Measurements from ENCODE around the gene LRMDA.
"Not testable (repeated sequence)": the region's sequence is repeated elsewhere in the genome, so short reads cannot be mapped to it uniquely, and the experiment has no call there.

Gene LRMDA

DNA sequence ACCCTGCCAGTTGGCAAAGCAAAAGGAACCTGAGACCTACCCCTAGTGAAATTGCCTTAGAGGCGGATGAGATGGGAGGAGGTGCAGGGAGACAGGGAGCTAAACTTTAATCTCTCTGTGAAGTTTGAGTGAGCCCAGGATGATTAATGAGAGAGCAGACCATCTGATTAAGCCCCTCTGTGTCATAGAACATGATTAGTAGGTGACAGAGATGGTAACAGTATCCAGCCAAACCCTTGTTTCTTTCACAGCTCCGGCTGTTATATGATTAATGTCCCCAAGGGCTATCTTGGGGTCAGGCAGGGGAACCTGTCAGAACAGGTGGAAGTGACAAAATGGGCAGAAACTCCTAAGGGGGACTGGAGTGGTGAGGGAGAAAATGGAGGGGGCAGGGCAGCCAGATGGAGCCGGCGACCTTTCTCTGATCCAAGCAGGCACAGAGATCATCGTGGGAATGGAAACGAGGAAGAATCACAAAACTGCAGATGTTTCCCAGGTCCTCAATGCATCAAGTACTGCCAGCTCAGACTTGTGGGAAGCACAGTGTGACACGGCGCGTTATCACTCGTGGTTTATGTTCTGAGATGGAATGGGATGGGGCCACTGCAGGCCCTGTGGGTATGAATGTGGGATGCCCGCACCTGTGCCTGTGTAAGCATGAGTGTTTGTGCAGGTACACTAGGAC, 684.2 kb downstream of the LRMDA start:
- DNase-seq = no peak

- DNase-seq = no peak
Observed at GRCh38 chr10:76116523-76116922, 685.1 kb downstream of the LRMDA start.

GRCh38 chr10:76117949-76118348, 686.5 kb downstream of the LRMDA start:
- DNase-seq = no peak

DNA sequence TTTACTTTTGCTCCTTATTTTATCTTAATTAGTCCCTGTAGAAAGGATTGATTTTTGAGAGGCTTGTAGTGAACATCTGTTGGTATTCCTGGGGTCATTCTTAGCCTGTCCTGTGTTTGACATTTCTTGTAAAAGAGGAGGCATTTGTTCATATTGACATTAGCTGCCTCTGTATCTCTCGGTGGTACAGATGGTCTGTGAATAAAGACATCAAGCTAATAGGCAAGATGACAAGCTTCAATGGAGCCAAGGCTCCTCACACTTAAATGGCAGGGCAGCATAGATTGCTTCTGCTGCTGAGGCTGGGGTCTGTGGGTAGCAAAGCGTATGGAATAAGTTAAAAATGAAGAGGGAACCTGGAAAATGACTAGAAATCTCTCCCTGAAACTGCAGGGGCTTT, 687.6 kb downstream of the LRMDA start:
- no peak for DNase-seq

DNA sequence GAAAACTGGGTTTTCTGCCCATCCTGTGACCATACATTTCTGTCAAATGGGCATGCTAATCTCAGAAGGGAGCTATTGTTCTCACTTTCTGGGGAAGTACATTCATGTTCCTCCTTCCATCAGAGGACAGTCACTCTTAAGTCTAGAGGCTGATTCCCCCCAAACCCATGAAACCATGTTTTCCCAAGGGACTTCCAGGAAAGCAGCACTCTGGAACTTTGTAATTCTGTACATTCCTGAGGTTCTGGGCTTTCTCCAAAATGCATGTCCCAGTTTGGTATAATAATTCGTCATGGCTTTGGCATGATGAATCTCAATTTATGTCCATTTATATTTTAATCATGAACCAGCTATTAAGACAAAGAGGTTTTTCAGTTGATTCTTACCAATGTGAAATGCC, 688.1 kb downstream of the LRMDA start:
- no peak for DNase-seq

- DNase-seq = no peak
Observed at GRCh38 chr10:76122056-76122455, 690.6 kb downstream of the LRMDA start.

DNA sequence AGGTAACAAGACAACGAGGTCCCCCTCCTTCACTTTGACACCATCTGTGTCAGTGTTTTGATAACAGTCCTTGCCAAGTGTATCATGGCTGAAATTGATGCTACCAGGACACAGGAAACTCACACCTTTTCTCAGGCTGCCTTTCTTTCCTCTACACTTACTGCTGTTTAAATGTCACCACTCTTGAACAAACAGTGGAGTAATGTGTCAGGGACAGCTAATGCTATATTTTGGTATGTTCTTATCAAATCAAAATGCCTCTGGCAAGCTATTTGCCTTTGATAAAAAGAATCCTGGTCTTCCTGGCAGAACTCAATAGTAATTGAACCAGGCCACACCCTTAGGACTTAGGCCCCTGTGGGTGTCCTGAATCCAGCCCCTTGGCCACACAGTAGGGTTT, 692.9 kb downstream of the LRMDA start:
- no peak for DNase-seq

- no peak for DNase-seq
Observed at GRCh38 chr10:76125900-76126299, 694.5 kb downstream of the LRMDA start.

DNA sequence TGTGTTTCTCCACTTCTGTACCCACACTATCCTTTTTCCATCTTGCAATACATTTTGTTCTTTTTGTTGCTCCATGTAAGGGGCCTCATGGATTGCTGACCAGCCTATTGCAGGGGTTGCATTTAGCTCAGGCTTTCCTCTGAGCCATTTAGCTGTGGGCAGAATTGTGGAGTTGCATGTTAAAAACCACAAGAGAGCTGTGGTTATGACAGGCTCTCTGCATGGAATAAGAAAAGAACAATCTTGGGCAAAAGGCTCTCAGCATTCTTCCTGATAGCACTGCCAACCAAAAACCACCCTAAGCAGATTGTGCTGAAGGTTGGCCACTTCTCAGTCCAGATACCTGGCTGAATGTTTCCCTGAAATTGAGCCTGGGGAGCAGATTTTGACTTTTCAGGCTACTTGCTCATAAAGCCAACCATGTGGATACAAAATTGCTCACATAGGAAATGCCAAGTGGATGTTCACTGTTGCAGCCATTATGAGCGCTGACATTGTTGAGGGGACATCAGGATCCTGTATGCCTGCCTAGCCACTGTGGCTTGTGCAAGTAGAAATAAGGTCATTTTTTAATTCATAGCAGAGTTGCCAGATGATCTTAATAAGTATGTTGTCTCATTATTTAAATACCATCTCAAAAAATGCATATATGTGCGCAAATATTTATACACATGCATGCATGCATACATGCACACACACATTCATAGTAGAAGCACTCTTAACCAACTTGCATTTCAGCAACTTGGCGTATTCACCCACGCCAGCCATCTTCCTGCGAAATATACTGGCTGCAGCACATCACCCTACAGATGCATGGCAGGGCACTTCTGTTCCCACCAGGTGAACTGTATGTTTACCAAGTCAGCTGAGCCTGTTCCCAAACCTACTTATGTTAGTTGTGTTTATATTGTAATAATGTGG, 695.4 kb downstream of the LRMDA start:
- no peak for DNase-seq

GRCh38 chr10:76127984-76128589, 696.7 kb downstream of the LRMDA start:
- no peak for DNase-seq

DNA sequence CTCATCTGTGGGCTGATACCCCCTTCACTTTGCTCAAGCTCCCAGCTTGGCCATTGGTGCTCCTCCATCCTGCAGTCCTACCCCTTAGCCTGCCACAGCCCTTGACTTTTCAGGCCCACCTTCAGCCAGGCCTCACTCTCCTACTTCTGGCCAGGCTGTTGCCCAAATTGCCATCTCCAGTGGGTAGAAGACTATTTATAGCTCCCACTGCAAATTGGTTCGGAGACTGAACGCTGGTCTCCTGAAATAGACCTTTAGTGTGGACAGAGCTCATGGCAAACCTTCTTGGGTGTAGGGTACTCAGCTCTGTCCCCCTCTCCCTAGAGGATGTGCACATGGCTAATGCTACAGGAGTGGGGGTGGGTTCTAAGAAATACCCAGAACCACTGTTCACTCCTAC, 697.8 kb downstream of the LRMDA start:
- DNase-seq = no peak

GRCh38 chr10:76130892-76131291, 699.5 kb downstream of the LRMDA start:
- no peak for DNase-seq

DNA sequence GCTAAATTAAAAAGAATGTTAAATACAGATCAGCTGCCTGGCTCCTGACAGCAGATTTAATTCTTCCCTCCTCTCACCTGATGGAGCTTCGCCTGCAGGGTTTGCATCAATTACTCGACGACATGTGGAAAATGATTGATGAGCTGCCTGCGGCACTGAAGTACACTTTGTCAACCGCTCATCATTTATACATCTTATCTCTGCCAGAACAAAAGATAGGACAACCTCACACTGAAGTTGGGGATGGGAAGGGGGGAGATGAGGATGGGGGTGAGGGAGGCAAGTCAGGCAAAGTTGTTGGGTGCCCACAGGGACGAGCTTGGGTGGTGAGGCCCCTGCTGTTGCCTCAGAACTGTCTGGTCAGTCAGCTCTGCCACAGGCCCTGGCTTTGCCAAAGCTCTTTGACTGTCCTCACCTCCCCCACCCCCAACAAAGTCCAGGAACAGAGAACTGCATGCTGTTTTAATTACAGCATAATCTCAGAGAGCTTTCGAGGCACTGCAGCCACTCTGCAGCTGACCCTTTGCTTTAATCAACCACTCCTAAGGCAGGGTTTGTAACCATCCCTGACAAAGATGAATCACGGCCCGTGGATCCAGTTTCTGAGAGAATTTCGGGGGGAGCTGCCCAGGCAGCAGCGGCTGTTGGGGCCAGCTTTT, 702.3 kb downstream of the LRMDA start:
- no peak for DNase-seq

GRCh38 chr10:76136961-76137360, 705.5 kb downstream of the LRMDA start:
- no peak for DNase-seq

GRCh38 chr10:76138286-76138685, 706.9 kb downstream of the LRMDA start:
- DNase-seq = no peak

DNA sequence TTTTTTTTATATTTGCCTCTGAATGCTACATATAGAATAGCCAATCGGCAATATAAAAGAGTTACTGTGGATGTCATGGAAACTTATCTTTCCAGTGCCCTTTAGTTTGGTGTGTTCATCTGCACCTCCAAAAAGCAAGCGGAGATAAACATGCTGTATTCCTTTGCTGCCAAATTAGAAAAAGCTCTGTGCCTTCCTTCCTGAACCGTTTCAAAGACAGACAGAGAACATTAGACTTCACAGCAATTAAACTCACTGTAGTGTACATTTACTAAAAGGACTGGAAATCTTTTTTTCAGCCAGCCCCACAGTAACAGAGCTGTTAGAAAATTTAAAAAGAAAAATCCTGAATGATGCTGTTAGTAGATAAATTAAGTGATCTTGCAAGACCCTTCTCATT, 707.5 kb downstream of the LRMDA start:
- no peak for DNase-seq

- DNase-seq = no peak
Observed at GRCh38 chr10:76139431-76139830, 708.0 kb downstream of the LRMDA start.

DNA sequence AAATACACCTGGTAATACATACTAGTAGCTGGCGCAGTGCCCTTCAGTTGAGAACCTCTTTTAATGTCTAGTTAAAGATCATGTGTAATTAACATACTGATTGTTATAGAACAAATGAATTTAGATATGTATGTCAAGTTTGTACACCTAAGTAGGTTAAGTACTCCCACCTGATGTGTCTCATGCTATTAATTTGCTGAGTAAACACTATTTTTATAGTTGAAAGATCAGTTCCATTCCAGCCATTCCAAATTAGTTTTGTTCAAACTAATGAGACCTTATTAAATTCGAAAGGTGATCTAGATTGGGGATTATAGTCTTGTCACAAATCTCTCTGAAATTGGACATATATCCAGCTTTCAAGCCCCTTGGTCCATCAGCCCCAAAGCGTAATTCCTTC, 710.0 kb downstream of the LRMDA start:
- DNase-seq = no peak

- not testable (repeated sequence) for DNase-seq
Observed at GRCh38 chr10:76148217-76148616, 716.8 kb downstream of the LRMDA start.

- DNase-seq = no peak
Observed at GRCh38 chr10:76149182-76149581, 717.8 kb downstream of the LRMDA start.

- DNase-seq = no peak
Observed at GRCh38 chr10:76149602-76150138, 718.2 kb downstream of the LRMDA start.

DNA sequence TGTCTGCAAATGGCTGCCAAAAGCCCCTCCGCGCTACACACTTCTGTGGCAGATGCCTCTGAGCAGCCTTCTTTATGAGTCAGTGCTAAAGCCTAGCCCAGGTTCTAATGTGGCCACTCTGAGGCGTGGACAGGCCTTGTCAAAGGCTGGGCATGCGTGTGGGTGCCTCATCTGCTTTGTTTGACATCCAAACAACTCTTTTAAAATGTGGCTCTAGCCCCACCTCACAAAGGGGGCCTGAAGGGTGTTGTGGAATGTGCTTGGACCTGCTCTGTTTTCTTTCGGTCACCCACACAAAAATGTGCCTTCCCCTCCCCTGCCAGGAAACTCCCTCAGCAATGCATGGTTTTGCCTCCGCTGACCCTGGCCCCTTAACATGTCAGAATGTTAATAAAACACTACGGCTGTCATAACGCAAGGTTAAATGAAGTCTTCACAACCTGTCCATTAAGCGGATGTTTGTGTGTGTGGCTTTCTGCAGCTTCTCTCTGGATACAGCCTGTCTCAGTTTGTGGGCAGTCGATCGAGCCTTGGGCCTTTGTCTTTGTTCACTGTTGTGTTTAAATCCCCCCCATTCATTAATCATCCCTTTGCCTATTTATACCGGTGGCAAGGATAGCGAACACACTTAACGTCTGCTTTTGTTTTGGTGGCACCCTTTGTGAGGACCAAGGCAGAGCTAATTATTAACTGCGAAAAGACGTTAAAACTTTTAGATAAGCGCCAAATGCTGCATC, 718.9 kb downstream of the LRMDA start:
- DNase-seq = no peak

Measured in activated CD4-positive, CD25-positive, alpha-beta regulatory T cell treated with anti-CD3 and anti-CD28 coated beads, Interleukin-2, amount 50 U/mL, for 72 hours (primary cell).